HCT116 (cell line): ENCODE results near the gene BICD1. TPM values are rescaled to one million over a fixed set of nuclear protein-coding genes. Genes with fewer than 3 reads are reported as not detected.

Source experiments
- ATAC-seq: fragments of 200-7000 bp; cut with Tn5 transposase; 2 replicates; pipeline ENCODE4 v1.9.1; 2020; ENCODE audit warnings: mild to moderate bottlenecking, moderate library complexity
- BruUV-seq: library from RNA; stranded (reverse); fragments of 400-500 nt; replicated peaks from 2 replicates; lab custom pipeline; 2021; lab: Mats Ljungman, UMichigan
- CTCF ChIA-PET: fragments of 300-600 bp; sonication (Branson Sonifier 250); formaldehyde crosslinking; loops from one replicate; lab custom pipeline; 2021; ENCODE audit warnings: antibody characterized with exemption; lab: Charles Lee
- POLR2A ChIA-PET: fragments of 300-600, 350-600 bp; sonication (Branson Sonifier 250); formaldehyde crosslinking; loops from one replicate; lab custom pipeline; 2021; ENCODE audit warnings: antibody characterized with exemption; lab: Charles Lee
- RAD21 ChIA-PET, 2 experiments: fragments of 300-600 bp; sonication (Branson Sonifier 250); formaldehyde crosslinking; loops; one replicate each; lab custom pipeline; 2023; ENCODE audit warnings: low total read pairs in 2 of 2; ENCODE audit not compliant: uncharacterized antibody in 2 of 2, unreplicated experiment in 2 of 2, low non-redundant PET in 1 of 2; lab: Charles Lee
- DNase-seq: peaks from one replicate; pipeline ENCODE4 v3.0.0-alpha.2; 2010; ENCODE audit warnings: low read depth, low spot score
- H2AFZ ChIP-seq: fragments of 200-600 bp; shearing (Covaris generic), sonication (generic); 2 replicates; pipeline ENCODE4 v1.6.1; 2017; ENCODE audit warnings: low read depth, mixed run types, mixed read lengths, antibody characterized with exemption, low read length; ENCODE audit not compliant: poor library complexity, severe bottlenecking
- H3K27ac ChIP-seq: 2 replicates; pipeline ENCODE4 v1.5.1; 2012; ENCODE audit warnings: low read depth, low read length
- H3K27me3 ChIP-seq: fragments of 200-600 bp; sonication (generic); 2 replicates; pipeline ENCODE4 v1.6.1; 2016; ENCODE audit warnings: mixed run types, low read length, mixed read lengths; ENCODE audit not compliant: insufficient read depth
- H3K36me3 ChIP-seq, 2 experiments: fragments of 200-500 bp in 1 of 2; fragments of 200-600 bp in 1 of 2; sonication (Bioruptor generic) in 1 of 2; sonication (generic) in 1 of 2; 2 replicates each; pipeline versions ENCODE4 v1.5.1 to v1.6.1; 2014 to 2016; ENCODE audit warnings: low read length in 2 of 2, inconsistent platforms in 1 of 2, mixed read lengths in 1 of 2, mixed run types in 1 of 2; ENCODE audit not compliant: insufficient read depth in 2 of 2, control insufficient read depth in 1 of 2
- H3K4me1 ChIP-seq, 2 experiments: fragments of 200-600 bp in 1 of 2; sonication (generic) in 1 of 2; 2 replicates each; pipeline versions ENCODE4 v1.5.1 to v1.6.1; 2012 to 2017; ENCODE audit warnings: low read length in 2 of 2, inconsistent platforms in 1 of 2, mild to moderate bottlenecking in 1 of 2, mixed read lengths in 1 of 2, mixed run types in 1 of 2, moderate library complexity in 1 of 2; ENCODE audit not compliant: insufficient read depth in 2 of 2, control insufficient read depth in 1 of 2
- H3K4me2 ChIP-seq: fragments of 200-600 bp; sonication (generic); 2 replicates; pipeline ENCODE4 v1.6.1; 2017; ENCODE audit warnings: mixed run types, low read length, mixed read lengths
- H3K4me3 ChIP-seq, 2 experiments: fragments of 200-600 bp in 1 of 2; sonication (generic) in 1 of 2; replicated peaks in 1 of 2; 2 replicates each; pipeline ENCODE4 v1.5.1; 2011 to 2016; ENCODE audit warnings: low read length in 2 of 2, control low read depth in 1 of 2, low read depth in 1 of 2, mild to moderate bottlenecking in 1 of 2, mixed read lengths in 1 of 2, mixed run types in 1 of 2
- H3K79me2 ChIP-seq: fragments of 200-600 bp; sonication (generic); 2 replicates; pipeline ENCODE4 v1.6.1; 2017; ENCODE audit warnings: mild to moderate bottlenecking, mixed run types, low read length, moderate library complexity, mixed read lengths; ENCODE audit not compliant: insufficient read depth
- H3K9ac ChIP-seq: fragments of 200-600 bp; sonication (generic); 2 replicates; pipeline ENCODE4 v1.6.1; 2016; ENCODE audit warnings: low read length, mixed read lengths
- H3K9me2 ChIP-seq: fragments of 200-600 bp; sonication (generic), shearing (Covaris generic); 2 replicates; pipeline ENCODE4 v1.6.1; 2017; ENCODE audit warnings: mixed run types, mild to moderate bottlenecking, moderate library complexity; ENCODE audit not compliant: insufficient read depth
- H3K9me3 ChIP-seq, 2 experiments: fragments of 200-500 bp in 1 of 2; fragments of 200-600 bp in 1 of 2; sonication (Bioruptor generic) in 1 of 2; sonication (generic) in 1 of 2; 2 replicates each; pipeline ENCODE4 v1.6.1; 2014 to 2017; ENCODE audit warnings: low read length in 2 of 2, mixed read lengths in 2 of 2, inconsistent platforms in 1 of 2, low read depth in 1 of 2, mild to moderate bottlenecking in 1 of 2, mixed run types in 1 of 2, moderate library complexity in 1 of 2; ENCODE audit not compliant: control insufficient read depth in 1 of 2, insufficient read depth in 1 of 2
- H4K20me1 ChIP-seq: fragments of 200-600 bp; sonication (generic), shearing (Covaris generic); 2 replicates; pipeline ENCODE4 v1.6.1; 2017; ENCODE audit warnings: mixed run types, mild to moderate bottlenecking, moderate library complexity; ENCODE audit not compliant: insufficient read depth
- CEBPB ChIP-seq: IDR thresholded peaks from 2 replicates; pipeline ENCODE4 v1.6.1; 2012; ENCODE audit warnings: low read depth
- CTCF ChIP-seq, 3 experiments: fragments of 200-600 bp in 1 of 3; sonication (generic) in 1 of 3; IDR thresholded peaks in 2 of 3; conservative IDR thresholded peaks in 1 of 3; 2 replicates each; pipeline ENCODE4 v1.5.1; 2012 to 2017; ENCODE audit warnings: low read depth in 2 of 3, low read length in 2 of 3, antibody characterized with exemption in 1 of 3, borderline replicate concordance in 1 of 3, control low read depth in 1 of 3, mild to moderate bottlenecking in 1 of 3, mixed read lengths in 1 of 3, mixed run types in 1 of 3, moderate library complexity in 1 of 3; ENCODE audit not compliant: insufficient read depth in 1 of 3
- EGR1 ChIP-seq: IDR thresholded peaks from 2 replicates; pipeline ENCODE4 v1.6.1; 2012; ENCODE audit warnings: low read depth
- ELF1 ChIP-seq: IDR thresholded peaks from 2 replicates; pipeline ENCODE4 v1.6.1; 2012; ENCODE audit warnings: low read depth, borderline replicate concordance
- JUND ChIP-seq: IDR thresholded peaks from 2 replicates; pipeline ENCODE4 v1.6.1; 2012
- SIN3A ChIP-seq: IDR thresholded peaks from 2 replicates; pipeline ENCODE4 v1.6.1; 2012; ENCODE audit warnings: low read depth
- YY1 ChIP-seq: IDR thresholded peaks from 2 replicates; pipeline ENCODE4 v1.6.1; 2011; ENCODE audit warnings: low read length, low read depth, moderate library complexity, mild to moderate bottlenecking; ENCODE audit not compliant: insufficient replicate concordance; ENCODE audit errors: extremely low read depth
- ZBTB33 ChIP-seq: IDR thresholded peaks from 2 replicates; pipeline ENCODE4 v1.6.1; 2011; ENCODE audit warnings: mild to moderate bottlenecking, low read length, moderate library complexity; ENCODE audit not compliant: insufficient replicate concordance; ENCODE audit errors: extremely low read depth
- intact Hi-C: fragments of 100-400 bp; cut with micrococcal nuclease; formaldehyde crosslinking; loops from 2 replicates; pipeline ENCODE4 v1.10.0; 2022
- total RNA-seq: library from RNA; stranded (reverse); gene quantifications from one replicate; pipeline ENCODE4 v1.2.1, GENCODE V29; 2021; ENCODE audit not compliant: unreplicated experiment

The BICD1 gene
- total RNA-seq, 1 experiment from 2014 or later = 32.5 TPM

- TF ChIP-seq ELF1 (no peak), JUND (no peak), YY1 (no peak), ZBTB33 (no peak), SIN3A (no peak), EGR1 (no peak), CEBPB (no peak), CTCF (IDR thresholded peaks at IDR 0.05 in 2 of 3, conservative IDR thresholded peaks at IDR 0.05 in 1 of 3; ENCODE audit: borderline replicate concordance in 1 of 3, insufficient read depth in 1 of 3, low read depth in 2 of 3, low read length in 2 of 3) (no peak)
- Histone ChIP-seq H4K20me1 (no peaks in the 10 kb centered on the region), H3K27me3 (no peaks in the 10 kb centered on the region), H2AFZ (no peak overlapping the region), H3K79me2 (no peaks in the 10 kb centered on the region), H3K4me2 (no peak overlapping the region), H3K9ac (no peak overlapping the region), H3K9me3 (no peaks in the 10 kb centered on the region), H3K36me3 (no peaks in the 10 kb centered on the region), H3K9me2 (no peaks in the 10 kb centered on the region), H3K27ac (no peak overlapping the region), H3K4me1 (no peaks in the 10 kb centered on the region), H3K4me3 (no peak overlapping the region)
- no TSS peak for BruUV-seq
- no peak for ATAC-seq
- CTCF ChIA-PET = interaction anchor here (1.8 kb wide), 1 partner anchor 16 kb away, joined by 6 read pairs; no protein-coding TSS in a partner anchor
- DNase-seq = no peak
- intact Hi-C loops = no loop called here
- RAD21 ChIA-PET = no interaction called here
- POLR2A ChIA-PET = no interaction called here
Observed at GRCh38 chr12:32076941-32077340, 29.7 kb upstream of the BICD1 start.
